ENCODE measurements around the gene PLTP. TPM values are rescaled to one million over a fixed set of nuclear protein-coding genes. Genes with fewer than 3 reads are reported as not detected.

PLTP gene
- total RNA-seq, 1 donor from 2014 or later: 96.5 TPM

- DNase-seq (ENCODE audit: extremely low spot score, unreplicated experiment): no peak
- H3K4me3 Mint-ChIP-seq: peak overlapping the region; percentile 93
- TF ChIP-seq CTCF (conservative IDR thresholded peaks at IDR 0.05): no peak
- peaks cover 10% of the 10 kb centered on the region for H3K36me3 Mint-ChIP-seq
- no peaks in the 10 kb centered on the region for H3K27me3 Mint-ChIP-seq
- peak overlapping the region; percentile 53 for H3K27ac Mint-ChIP-seq
- no peaks in the 10 kb centered on the region for H3K9me3 Mint-ChIP-seq
- H3K4me1 Mint-ChIP-seq (ENCODE audit: unreplicated experiment): peaks cover 14% of the 10 kb centered on the region
Measured at GRCh38 chr20:45912344-45912682, 358 bp upstream of the PLTP start.

GRCh38 chr20:45910670-45911485 is 1.1 kb downstream of the PLTP start:
- Mint-ChIP-seq H3K27ac (peak overlapping the region; percentile 86), H3K4me3 (peak overlapping the region; percentile 93), H3K27me3 (no peaks in the 10 kb centered on the region), H3K36me3 (peaks cover 10% of the 10 kb centered on the region), H3K9me3 (no peaks in the 10 kb centered on the region), H3K4me1 (ENCODE audit: unreplicated experiment) (peaks cover 14% of the 10 kb centered on the region)
- DNase-seq (ENCODE audit: extremely low spot score, unreplicated experiment): peak; percentile 99
- TF ChIP-seq CTCF (conservative IDR thresholded peaks at IDR 0.05): no peak

- H3K4me1 Mint-ChIP-seq (ENCODE audit: unreplicated experiment): peaks cover 14% of the 10 kb centered on the region
- no peaks in the 10 kb centered on the region for H3K27me3 Mint-ChIP-seq
- DNase-seq (ENCODE audit: extremely low spot score, unreplicated experiment): no peak
- no peaks in the 10 kb centered on the region for H3K9me3 Mint-ChIP-seq
- H3K4me3 Mint-ChIP-seq: peak overlapping the region; percentile 93
- peaks cover 10% of the 10 kb centered on the region for H3K36me3 Mint-ChIP-seq
- H3K27ac Mint-ChIP-seq: peak overlapping the region; percentile 86
- no peak for TF ChIP-seq CTCF (conservative IDR thresholded peaks at IDR 0.05)
Measured at GRCh38 chr20:45909817-45910669, 1.9 kb downstream of the PLTP start.

GRCh38 chr20:45909336-45909808 is 2.6 kb downstream of the PLTP start:
- H3K36me3 Mint-ChIP-seq: peaks cover 10% of the 10 kb centered on the region
- no peak overlapping the region for H3K4me3 Mint-ChIP-seq
- DNase-seq (ENCODE audit: extremely low spot score, unreplicated experiment): no peak
- peaks cover 11% of the 10 kb centered on the region for H3K4me1 Mint-ChIP-seq (ENCODE audit: unreplicated experiment)
- H3K9me3 Mint-ChIP-seq: no peaks in the 10 kb centered on the region
- H3K27me3 Mint-ChIP-seq: no peaks in the 10 kb centered on the region
- no peak for TF ChIP-seq CTCF (conservative IDR thresholded peaks at IDR 0.05)
- H3K27ac Mint-ChIP-seq: no peak overlapping the region

- TF ChIP-seq CTCF (conservative IDR thresholded peaks at IDR 0.05): no peak
- Mint-ChIP-seq H3K36me3 (peaks cover 10% of the 10 kb centered on the region), H3K4me1 (ENCODE audit: unreplicated experiment) (peaks cover 7% of the 10 kb centered on the region), H3K27me3 (no peaks in the 10 kb centered on the region), H3K4me3 (no peak overlapping the region), H3K9me3 (no peaks in the 10 kb centered on the region), H3K27ac (no peak overlapping the region)
- no peak for DNase-seq (ENCODE audit: extremely low spot score, unreplicated experiment)
Measured at GRCh38 chr20:45908084-45908483, 3.9 kb downstream of the PLTP start.

All from type B pancreatic cell (in vitro differentiated cells).